ENCODE measurements around the gene CSNK1A1.
"Not testable (repeated sequence)": the region's sequence is repeated elsewhere in the genome, so short reads cannot be mapped to it uniquely, and the experiment has no call there.

Gene CSNK1A1

GRCh38 chr5:149551227-149552037 lies at the start of gene CSNK1A1:
Gene CSNK1A1, minus strand, starts transcription at chr5:149551439. Its CDS starts 475 bp downstream, at chr5:149550964.
- FAIRE-seq (peak; percentile 92), DNase-seq (ENCODE audit: insufficient read length, low spot score) (peak; percentile 98)

DNA sequence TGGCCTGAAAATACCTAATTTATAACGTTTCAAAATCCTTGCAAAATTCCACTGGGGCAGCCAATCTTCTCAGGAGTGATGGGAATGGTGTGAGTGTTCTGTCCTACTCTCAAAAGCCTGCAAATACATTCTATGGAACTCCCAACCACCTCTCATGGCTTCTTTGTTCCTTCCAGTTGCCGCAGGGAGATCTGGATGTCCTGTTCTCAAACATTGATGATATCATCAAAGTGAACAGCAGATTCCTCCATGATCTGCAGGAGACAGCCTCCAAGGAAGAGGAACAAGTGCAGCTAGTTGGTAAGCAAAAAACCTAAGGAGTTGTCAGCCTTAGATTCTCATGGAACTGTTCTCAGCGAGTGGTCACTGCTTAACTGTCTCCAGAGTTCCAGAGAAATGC lies 49.7 kb upstream of the CSNK1A1 start:
- FAIRE-seq (no peak), DNase-seq (ENCODE audit: insufficient read length, low spot score) (no peak)

DNA sequence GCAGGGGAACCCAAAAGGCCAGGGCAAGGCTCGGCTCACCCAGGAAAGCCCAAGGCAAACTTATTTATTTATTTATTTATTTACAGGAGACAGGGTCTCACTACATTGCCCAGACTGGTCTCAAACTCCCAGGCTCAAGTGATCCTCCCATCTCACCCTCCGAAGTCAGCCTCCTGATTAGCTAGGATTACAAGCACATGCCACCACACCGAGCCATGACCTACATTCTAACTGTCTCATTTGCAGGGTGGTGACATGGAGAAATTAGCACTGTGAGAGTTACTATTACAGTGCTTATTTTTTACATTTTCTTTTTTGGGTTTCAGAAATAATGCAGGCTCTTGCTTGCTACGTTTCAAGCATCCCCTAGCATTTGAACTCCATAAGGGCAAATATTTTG lies 48.1 kb upstream of the CSNK1A1 start:
- FAIRE-seq: no peak

GRCh38 chr5:149598966-149599365 lies 47.7 kb upstream of the CSNK1A1 start:
- no peak for FAIRE-seq
- no peak for DNase-seq (ENCODE audit: insufficient read length, low spot score)

More for the DNA sequence above, 48.1 kb upstream of the CSNK1A1 start:
- DNase-seq (ENCODE audit: insufficient read length, low spot score): no peak

- FAIRE-seq; DNase-seq (ENCODE audit: insufficient read length, low spot score): not testable (repeated sequence)
Observed at GRCh38 chr5:149598234-149598633, 47.0 kb upstream of the CSNK1A1 start.

DNA sequence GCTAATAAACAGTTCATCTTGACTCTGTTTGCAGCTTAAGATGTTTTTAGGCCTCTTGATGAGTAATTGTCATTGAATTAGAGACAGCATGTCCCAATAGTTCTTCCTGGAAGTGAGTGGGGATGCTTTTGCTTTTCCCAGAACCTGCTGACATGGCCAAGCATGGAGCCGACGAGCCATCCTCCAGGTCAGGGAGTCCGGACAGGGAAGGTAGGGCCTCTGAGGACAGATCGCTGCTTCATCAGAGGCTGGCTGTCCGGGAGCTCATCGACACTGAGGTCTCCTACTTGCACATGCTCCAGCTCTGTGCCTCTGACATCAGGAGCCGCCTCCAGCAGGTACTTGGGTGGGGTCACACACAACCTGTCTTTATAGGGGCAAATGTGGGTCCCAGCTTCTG lies 46.4 kb upstream of the CSNK1A1 start:
- no peak for FAIRE-seq
- no peak for DNase-seq (ENCODE audit: insufficient read length, low spot score)

- FAIRE-seq: no peak
Observed at GRCh38 chr5:149596712-149597111, 45.5 kb upstream of the CSNK1A1 start.

DNA sequence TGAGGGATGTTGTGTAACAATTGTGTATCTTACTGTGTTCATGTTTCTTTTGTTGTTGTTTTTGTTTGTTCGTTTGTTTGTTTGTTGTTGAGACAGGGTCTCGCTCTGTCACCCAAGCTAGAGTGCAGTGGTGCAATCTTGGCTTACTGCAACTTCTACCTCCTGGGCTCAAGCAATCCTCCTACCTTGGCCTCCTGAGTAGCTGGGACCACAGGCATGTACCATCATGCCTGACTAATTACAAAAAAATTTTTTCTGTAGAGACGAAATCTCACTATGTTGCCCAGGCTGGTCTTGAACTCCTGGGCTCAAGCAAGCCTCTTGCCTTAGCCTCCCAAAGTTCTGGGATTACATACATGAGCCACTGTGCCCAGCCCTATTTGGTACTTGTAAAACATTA lies 43.9 kb upstream of the CSNK1A1 start:
- not testable (repeated sequence) for FAIRE-seq; DNase-seq (ENCODE audit: insufficient read length, low spot score)

More at GRCh38 chr5:149596712-149597111, 45.5 kb upstream of the CSNK1A1 start:
- no peak for DNase-seq (ENCODE audit: insufficient read length, low spot score)

GRCh38 chr5:149594206-149594895 lies 43.1 kb upstream of the CSNK1A1 start:
- FAIRE-seq (no peak), DNase-seq (ENCODE audit: insufficient read length, low spot score) (no peak)

GRCh38 chr5:149593370-149593769 lies 42.1 kb upstream of the CSNK1A1 start:
- no peak for FAIRE-seq
- DNase-seq (ENCODE audit: insufficient read length, low spot score): no peak

- no peak for DNase-seq (ENCODE audit: insufficient read length, low spot score)
- FAIRE-seq: no peak
Observed at GRCh38 chr5:149588936-149589335, 37.7 kb upstream of the CSNK1A1 start.

GRCh38 chr5:149586708-149587318 lies 35.6 kb upstream of the CSNK1A1 start:
- DNase-seq (ENCODE audit: insufficient read length, low spot score) (no peak), FAIRE-seq (no peak)

DNA sequence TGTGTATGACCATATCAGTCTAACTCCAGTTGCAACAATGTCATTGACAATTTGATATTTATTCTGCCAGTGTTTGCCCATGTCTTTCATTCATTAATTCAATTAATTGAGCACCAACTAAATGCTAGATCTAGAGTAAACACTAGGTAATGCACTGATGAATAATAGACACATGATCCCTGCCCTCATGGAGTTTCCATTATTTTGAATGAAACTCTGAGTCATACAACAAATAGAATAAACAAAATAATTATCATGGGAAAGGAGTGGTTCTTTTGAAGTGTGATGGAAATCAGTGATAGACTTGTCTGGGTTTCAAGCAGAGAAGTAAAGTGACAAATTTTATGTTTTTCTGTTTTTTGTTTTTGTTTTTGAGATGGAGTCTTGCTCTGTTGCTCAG lies 34.7 kb upstream of the CSNK1A1 start:
- DNase-seq (ENCODE audit: insufficient read length, low spot score): no peak
- FAIRE-seq: no peak

DNA sequence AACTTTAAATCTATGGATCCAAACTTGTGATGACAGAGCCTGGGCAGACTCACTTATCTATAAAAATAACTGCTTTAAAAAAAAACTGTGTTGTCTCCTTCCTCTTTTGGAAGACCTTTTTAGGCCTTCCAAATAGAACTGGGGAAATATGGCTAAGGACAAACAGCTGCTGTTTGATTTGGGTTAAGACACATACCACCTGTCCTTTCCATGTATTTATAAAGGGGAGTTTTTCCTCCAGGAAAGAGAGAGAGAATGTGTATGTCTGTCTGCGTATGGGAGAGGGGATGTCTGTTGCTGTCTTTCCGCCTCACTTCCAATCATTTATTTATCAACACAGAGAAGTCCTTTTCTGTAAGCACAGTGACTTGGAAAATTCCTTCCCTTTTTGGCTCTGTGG lies 32.9 kb upstream of the CSNK1A1 start:
- FAIRE-seq: no peak
- no peak for DNase-seq (ENCODE audit: insufficient read length, low spot score)

DNA sequence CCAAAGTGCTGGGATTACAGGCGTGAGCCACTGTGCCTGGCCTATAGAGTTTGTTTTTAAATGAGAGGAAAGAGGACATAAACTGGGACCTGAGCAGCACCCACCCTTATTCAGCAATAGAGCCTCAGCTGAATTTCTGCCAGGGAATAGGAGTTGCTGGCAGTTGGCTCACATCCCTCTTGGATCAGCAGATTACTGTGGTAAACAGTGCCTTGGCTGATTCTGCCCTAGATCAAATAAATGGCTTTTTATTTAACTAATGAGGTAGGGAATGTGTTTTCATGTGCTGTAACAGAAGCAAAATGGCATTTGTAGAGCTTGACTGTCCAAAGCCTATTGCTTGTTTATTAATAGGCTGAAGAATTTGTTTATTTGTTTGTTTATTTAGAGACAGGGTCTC lies 32.2 kb upstream of the CSNK1A1 start:
- no peak for DNase-seq (ENCODE audit: insufficient read length, low spot score)
- FAIRE-seq: no peak

DNA sequence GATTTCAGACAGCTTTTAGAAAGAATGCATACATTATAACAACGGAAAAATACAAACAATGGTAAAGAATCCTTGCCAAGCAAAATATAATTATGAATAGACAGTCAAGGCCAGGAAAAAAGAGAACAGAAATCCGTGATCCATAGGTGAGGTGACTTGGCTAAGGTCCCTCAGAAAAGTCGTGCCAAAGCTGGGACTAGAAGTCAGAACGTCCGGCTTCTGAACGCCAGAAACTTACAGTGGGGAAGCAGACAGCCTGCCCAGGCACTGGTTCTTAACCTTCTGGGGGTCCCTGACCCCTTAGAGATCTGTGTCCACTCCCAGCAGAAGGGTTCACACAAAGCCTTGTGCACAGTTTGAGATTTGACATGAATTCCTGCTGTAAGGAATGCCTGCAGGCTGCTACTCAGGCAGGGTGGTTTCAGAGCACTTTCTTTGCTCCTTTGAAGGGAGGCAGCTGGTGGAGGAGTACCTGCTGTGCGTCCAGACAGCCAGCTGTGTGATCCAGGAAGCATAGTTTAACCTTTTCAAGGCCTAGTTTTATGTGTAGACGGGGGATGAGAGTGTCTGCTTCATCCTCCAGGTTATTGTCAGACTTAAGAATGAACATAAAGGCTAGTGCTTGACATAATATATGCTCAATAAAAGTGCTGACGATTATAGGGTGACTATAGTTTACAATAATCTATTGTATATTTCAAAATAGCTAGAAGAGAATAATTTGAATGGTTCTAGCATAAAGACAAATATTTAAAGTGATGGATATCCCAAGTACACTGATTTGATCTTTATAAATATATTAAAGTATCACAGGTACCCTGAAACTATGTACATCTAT lies 30.9 kb upstream of the CSNK1A1 start:
- FAIRE-seq: no peak
- DNase-seq (ENCODE audit: insufficient read length, low spot score): no peak

- FAIRE-seq (no peak), DNase-seq (ENCODE audit: insufficient read length, low spot score) (peak; percentile 45)
Observed at GRCh38 chr5:149581192-149581861, 30.1 kb upstream of the CSNK1A1 start, which contains the start of gene ARHGEF37. Gene ARHGEF37, plus strand, starts transcription at chr5:149581498. Its CDS starts 16,272 bp downstream, at chr5:149597770.

- FAIRE-seq (no peak), DNase-seq (ENCODE audit: insufficient read length, low spot score) (no peak)
Observed at GRCh38 chr5:149580808-149581191, 29.6 kb upstream of the CSNK1A1 start.

GRCh38 chr5:149578896-149579295 lies 27.7 kb upstream of the CSNK1A1 start:
- no peak for DNase-seq (ENCODE audit: insufficient read length, low spot score)
- FAIRE-seq: no peak

DNA sequence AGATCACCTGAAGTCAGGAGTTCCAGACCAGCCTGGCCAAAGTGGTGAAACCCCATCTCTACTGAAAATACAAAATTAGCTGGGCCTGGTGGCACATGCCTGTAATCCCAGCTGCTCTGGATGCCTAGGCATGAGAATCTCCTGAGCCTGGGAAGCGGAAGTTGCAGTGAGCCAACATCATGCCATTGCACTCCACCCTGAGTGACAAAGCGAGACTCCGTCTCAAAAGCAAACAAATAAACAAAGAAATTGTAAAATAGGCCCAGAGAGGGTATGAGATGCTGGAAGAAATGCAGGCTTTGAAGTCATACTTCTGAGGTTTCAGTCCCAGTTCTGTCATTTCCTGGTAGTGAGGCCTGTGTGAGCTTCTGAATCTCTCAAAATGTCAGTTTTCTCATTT lies 24.8 kb upstream of the CSNK1A1 start:
- no peak for FAIRE-seq
- DNase-seq (ENCODE audit: insufficient read length, low spot score): no peak
